Neural cell (in vitro differentiated cells): Measurements from ENCODE around the gene PTCH1.

ENCODE experiments used
- CTCF ChIP-seq: fragments of 450-650 bp; IDR thresholded peaks from 2 replicates; pipeline ENCODE4 v1.5.1; 2014; ENCODE audit warnings: antibody characterized with exemption, mild to moderate bottlenecking, moderate library complexity; ENCODE audit not compliant: poor library complexity, severe bottlenecking
- EP300 ChIP-seq: fragments of 450-650 bp; conservative IDR thresholded peaks from 2 replicates; pipeline ENCODE4 v1.6.1; 2014; ENCODE audit warnings: antibody characterized with exemption, mild to moderate bottlenecking, moderate library complexity; ENCODE audit not compliant: poor library complexity, severe bottlenecking
- POLR2AphosphoS5 ChIP-seq: IDR thresholded peaks from 2 replicates; pipeline ENCODE4 v1.6.1; 2012
- RAD21 ChIP-seq: fragments of 450-650 bp; conservative IDR thresholded peaks from 2 replicates; pipeline ENCODE4 v1.6.1; 2014; ENCODE audit warnings: antibody characterized with exemption, mild to moderate bottlenecking, moderate library complexity
- TAF1 ChIP-seq: IDR thresholded peaks from 2 replicates; pipeline ENCODE4 v1.6.1; 2012; ENCODE audit warnings: low read depth

DNA sequence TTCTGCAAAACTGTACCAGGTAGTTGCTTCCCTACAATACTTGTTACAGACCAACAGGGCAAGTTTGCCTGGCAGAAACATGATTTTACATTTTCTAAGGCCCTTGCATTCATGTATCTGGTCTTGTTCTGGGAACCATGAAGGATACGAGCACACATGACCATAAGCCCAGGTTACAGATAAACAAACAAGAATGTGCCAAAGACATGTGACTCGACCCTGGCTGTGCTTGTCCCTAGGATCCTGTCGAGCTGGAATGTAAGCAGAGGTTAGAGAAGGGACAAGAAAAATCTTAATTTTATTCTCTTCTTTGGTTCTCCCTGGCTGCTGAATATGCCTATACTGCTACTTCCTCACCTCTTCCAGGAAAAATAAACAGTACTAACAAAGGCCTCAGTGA lies 32.5 kb downstream of the PTCH1 start:
- no peak for TF ChIP-seq CTCF
- TF ChIP-seq POLR2AphosphoS5: no peak
- no peak for TF ChIP-seq RAD21
- TF ChIP-seq EP300: no peak
- TF ChIP-seq TAF1: no peak
